ENCODE results near the gene ZNF236.
"Not testable (repeated sequence)": the region's sequence is repeated elsewhere in the genome, so short reads cannot be mapped to it uniquely, and the experiment has no call there.

The ZNF236 gene

GRCh38 chr18:76988031-76988826 is 165.9 kb downstream of the ZNF236 start:
- peak in 2 of 51 donors; percentile 31 to 49 for DNase-seq

DNA sequence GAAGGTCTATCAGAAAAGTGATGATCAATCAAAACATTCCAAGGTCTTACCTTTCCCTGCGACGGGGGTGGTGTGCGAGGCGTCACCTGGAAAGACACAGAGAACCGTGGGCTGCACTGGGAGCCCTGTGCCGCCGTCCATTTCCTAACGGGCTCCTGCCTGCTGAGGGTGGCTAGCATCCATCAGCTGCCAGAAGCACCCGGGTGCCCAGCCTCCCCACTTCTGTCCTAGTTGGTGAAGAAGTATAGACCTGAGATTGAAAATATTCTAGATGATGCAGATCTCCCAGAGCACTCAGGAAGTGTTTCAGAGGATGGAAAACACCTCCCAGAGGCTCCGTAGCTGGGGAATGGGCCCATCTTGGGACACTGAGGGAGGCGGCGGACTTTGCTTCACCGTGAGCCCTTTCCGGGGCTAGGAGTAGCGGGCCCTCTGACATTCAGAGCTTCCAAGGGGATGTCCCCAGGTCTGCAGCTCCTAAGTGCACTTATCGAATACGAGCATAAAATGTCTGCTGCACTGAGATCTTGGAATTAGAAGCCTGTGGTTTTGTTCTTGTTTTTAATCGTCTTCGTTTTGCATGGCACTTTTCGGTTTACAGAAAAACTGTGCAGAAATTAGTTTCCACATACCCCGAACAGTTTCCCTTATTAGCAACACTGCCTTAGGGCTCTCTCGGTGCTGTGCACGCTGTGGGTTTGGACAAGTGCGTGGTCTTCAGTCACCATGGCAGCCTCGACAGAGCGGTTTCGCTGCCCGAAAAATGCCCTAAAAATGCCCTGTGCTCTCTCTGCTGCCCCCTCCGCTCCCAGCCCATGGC is 166.7 kb downstream of the ZNF236 start:
- DNase-seq = no peak

GRCh38 chr18:76989647-76990190 is 167.4 kb downstream of the ZNF236 start:
- DNase-seq = no peak

- DNase-seq = not testable (repeated sequence)
Observed at GRCh38 chr18:76990343-76991020, 168.1 kb downstream of the ZNF236 start.

GRCh38 chr18:76991021-76991688 is 168.8 kb downstream of the ZNF236 start:
- no peak for DNase-seq

DNA sequence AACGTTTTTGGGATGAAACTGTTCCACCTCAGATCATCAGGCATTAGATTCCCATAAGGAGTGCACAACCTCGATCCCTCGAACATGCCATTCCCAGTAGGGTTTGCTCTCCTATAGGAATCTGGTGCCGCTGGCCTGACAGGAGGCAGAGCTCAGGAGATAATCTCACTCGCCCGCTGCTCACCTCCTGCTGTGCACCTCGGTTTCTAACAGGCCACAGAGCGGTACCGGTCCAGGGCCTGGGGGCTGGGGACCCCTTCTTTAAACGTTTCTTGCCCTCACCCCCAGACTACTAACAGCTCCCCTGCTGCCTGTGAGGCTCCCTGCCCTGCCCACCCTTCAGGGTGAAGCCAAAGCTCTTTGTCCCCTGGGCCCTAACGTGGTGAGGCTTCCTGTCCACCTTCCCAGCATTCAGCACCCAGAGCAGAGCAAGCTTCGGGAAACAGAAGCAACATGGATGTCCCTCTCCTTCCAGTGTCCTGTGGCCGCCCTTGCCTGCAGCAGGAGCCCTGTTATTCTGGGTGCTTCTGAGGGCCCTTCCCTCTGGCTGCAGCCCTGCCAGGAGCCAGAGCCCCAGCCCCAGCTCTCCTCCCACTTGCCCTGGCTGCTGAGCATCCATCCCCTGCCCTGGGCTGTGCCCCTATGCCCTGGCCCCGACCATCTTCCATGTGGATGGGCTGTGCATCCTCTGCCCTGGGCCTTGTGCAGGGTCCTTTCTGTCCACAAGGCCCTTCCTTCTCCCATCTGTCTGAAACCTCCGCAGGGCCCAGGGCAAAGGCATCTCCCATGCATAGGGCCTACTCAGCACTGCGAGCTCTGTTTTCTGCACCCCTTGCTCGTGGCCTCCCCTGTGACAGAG is 170.1 kb downstream of the ZNF236 start:
- no peak for DNase-seq

- no peak for DNase-seq
Observed at GRCh38 chr18:76993085-76993382, 170.7 kb downstream of the ZNF236 start.

DNA sequence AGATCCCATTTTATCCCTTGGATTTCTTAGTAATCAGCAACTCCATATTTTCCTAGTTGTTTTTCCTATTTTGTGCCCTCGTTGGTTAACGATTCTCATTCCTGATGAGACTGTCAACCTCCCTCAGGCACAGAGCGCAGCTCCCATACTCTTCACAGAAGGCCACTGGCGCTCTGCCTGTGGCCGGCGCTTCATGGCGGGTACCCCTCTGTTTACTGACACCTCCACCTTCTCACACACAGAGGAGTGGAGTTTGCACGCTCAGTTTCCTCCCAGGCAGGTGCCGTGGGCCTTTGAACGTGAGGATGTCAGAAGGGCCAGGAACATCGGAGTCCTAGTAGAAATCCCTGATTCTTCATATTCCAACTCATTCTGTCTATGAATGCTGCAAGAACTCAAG is 171.2 kb downstream of the ZNF236 start:
- DNase-seq = no peak

GRCh38 chr18:76994086-76994654 is 171.8 kb downstream of the ZNF236 start:
- no peak for DNase-seq

- DNase-seq = no peak
Observed at GRCh38 chr18:76995896-76996295, 173.5 kb downstream of the ZNF236 start.

DNA sequence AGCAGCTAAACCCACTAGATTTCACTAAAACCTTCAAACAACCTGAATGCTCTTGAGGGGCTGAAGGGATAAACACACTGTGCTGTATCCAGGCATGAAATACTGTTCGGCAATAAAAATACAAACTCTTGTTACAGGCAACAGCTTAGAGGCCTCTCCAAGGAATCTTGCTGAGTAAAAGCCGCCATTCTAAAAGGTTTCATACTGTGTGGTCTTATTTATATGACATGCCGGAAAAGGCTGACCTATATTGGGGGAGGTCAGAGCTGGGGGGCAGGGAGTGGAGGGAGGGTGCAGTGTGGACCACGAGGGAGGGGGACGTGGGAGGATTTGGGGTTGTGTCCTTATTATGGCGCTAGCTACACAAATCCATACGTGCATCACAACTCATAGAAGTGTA is 174.1 kb downstream of the ZNF236 start:
- no peak for DNase-seq

GRCh38 chr18:76997951-76998808 is 175.8 kb downstream of the ZNF236 start:
- no peak for DNase-seq

DNA sequence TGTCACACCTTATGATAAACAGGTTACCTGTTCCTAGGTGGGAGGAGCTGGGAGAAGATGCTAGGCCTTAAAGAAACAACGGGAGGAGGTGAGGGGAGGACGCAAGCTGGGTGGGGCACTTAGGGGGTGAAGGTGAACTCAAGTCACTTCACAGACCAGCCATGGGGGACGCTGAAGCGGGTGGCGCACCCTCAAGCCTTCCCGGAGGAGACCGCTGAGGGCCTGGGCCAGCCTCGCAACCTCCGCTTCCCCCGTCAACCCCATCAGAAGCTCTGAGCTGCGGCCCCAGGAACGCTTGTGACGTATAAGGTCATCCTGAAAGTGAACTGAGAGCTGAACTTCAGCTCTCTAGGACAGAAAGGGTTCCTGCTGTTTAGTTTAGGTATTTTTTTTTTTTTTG is 176.7 kb downstream of the ZNF236 start:
- no peak for DNase-seq

DNA sequence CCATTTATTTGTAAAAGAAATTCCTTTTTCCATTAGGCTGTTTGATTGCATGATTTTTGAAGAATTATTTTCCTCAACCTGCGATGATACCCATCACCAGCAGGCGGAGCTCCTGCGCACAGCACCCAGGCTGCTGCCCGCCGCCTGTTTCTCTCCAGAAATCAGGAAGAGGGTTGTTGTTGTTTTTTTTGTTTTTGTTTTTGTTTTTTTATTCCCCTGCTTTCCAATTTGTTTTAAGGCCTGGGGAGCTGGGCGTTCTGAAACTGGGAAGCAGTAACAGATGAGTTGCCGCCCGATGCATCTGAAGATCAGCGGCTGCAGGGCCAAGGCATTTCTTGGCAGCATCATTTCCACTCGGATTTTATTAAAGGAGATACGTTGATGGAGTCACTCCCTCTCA is 178.2 kb downstream of the ZNF236 start:
- DNase-seq = peak in 21 of 51 donors; percentile 13 to 69 (median 39)

DNA sequence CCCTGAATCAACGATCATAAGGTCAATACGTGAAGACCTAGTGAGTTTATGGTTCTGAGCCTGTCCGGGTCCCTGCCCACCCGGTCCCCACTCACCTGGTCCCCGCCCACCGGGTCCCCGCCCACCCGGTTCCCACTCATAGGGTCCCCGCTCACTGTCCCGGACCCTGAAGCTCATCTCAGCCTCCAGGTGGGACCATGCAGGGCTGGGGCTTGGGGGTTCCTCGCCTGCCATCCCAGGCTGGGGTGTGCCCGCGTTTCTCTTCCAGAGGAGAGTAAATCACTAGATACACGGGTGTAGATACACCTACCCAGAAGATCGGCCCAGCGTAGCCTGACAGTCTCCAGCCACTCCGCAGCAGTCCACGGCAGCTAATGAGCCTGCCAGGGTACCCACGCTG is 178.7 kb downstream of the ZNF236 start:
- DNase-seq = no peak

DNA sequence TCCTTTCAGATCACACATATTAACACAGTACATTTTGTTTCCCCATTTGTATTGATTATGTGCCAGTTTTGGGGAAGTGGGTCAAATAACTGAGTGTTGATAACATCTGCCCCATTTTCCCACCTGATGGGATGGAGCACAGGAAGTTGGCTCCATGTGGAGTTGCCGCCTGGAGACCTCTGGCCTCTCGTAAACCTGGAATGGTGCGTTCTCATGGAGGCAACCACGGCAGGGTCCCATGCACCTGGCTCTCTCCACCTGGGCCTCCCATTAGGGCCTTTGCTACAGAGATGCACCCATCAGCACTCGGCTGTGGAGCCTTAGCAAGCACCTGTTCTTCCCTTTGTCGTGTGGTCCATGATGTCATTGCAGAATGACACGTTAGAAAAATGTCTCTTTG is 179.6 kb downstream of the ZNF236 start:
- no peak for DNase-seq

DNA sequence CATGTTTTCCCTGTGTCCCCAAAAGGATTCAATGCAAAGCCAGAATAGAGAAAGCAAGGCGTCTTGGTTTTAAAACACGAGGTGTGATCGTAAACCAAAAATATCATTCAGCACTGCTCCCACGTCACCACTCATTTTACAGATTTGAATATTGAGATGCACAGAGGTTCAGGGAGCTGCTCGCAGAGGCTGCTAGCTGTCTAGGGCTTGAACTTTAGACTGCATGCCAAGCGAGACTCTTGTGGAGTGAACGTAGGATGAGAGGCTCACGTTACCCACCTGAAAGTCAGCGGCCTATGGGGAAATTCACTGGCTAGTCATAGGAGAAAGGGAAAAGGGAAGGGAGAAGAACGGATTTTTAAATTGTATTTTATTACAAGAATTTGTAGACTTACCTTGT is 180.1 kb downstream of the ZNF236 start:
- DNase-seq = no peak

DNA sequence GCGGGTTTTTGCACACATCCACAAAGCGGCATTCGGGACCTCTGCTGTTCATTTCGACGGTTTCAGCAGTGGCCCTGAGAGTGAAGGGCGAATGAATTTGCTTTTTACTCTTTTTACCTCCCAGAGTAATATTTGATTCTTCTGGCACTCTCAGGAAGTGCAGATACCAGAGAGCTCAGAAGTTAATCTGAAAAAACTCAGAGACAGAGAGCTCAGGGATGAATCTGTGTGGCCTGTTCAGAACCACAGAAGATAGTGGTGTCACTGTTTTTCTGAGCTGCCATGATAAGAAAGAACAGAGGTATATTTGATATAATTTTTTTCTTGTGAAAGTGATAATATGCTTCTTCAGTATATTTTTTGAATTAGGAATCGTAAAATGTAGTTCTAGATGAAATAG is 181.0 kb downstream of the ZNF236 start:
- DNase-seq = no peak
